Epidermal melanocyte (primary cell): ENCODE data around the gene NCK2.

Source experiments
- DNase-seq: peaks from one replicate; pipeline ENCODE4 v3.0.0; 2011; ENCODE audit warnings: low spot score; ENCODE audit not compliant: insufficient read length

NCK2 gene

GRCh38 chr2:105744909-105745853, at the start of gene NCK2:
Gene NCK2 (plus strand): TSS chr2:105744912. CDS start chr2:105855064, 110,152 bp downstream.
- DNase-seq: no peak

DNA sequence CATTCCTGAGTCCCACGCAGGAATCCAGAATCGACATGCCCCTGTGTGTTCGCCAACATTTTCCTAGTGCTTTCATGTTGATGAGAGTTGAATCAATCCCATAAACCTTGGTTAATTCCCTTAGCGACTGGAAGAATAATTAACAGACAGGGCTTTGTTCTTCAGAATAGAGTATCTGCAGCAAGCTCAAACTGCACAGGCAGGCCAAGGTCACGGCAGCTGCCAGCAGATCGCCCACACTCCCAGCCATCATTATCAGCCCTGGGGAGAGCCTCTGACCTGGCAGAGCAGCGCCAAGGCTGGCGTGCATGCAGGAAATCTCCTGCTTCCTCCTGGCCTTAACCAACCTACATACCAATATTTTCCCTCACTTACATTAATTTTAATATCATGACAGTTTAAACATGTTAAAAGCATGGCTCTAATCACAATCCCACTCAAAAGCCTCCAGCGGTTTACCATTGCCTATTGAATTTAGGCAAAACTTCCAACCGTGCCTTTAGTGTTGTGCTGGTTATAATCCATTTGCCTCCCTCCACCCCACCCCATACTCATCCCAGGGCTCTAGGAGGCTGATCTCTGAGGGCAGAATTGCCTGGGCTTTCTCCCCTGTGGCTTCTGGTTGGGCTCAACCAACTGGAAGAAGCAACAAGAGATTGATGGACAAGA, 46.8 kb upstream of the NCK2 start:
- peak; percentile 69 for DNase-seq

DNA sequence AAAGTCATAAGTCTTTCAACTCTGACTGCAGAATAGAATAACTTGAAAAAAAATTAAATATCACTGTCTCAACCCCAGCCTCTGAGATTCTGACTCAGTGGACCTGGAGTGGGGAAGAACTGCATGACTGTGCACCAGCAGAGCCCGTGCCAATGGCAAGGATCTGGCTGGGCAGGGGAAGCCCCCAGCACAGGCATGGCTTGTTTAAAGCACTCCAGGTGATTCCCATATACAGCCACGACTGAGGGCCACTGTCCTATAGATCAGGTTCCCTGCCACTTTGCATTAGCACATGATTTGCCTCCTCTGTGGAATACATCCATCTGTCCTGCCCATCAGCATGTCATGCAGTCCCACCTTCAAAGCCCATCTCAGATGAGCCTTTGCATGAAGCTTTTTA, 45.9 kb upstream of the NCK2 start:
- no peak for DNase-seq

- no peak for DNase-seq
Measured at GRCh38 chr2:105701042-105701441, 43.7 kb upstream of the NCK2 start.

DNA sequence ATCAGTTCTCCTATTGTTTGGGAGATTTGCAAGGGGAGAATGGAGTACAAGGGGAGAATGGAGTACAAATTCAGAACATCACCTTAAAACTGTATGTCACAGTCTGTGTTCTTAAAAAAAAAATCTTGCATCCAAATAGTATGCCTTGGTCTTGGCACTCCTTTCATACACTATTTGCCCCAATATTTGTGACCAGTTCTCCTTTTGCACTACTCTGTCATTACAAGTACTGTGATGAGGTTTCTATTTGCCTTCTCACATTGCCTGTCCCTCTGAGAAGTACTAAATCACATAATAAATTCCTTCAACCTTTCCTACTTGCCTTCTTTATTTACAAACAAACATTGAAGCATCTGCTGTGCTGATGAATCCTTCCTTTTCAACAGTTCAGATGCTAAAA, 36.0 kb upstream of the NCK2 start:
- DNase-seq: no peak

GRCh38 chr2:105711394-105711793, 33.3 kb upstream of the NCK2 start:
- no peak for DNase-seq

GRCh38 chr2:105712166-105712915, 32.4 kb upstream of the NCK2 start:
- DNase-seq: no peak

GRCh38 chr2:105712981-105713596, 31.6 kb upstream of the NCK2 start:
- DNase-seq: no peak

DNA sequence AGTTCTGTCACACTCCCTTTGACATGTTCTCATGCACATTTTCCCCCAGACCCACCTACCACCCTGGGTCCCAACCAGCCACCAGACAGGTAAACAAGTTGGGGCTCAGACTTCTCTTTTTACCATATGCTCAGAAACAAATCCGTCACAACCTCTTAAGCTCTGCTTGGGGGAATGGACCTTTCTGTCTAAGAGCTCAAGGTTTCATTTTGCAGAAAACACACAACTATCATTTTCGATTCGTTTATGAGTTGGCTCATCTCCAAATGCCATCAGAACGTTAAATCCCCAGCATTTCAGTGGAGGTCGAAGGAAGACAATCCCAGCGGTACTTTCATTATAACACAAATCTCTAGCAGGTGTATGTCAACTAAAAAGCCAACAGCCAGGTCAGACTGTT, 30.6 kb upstream of the NCK2 start:
- DNase-seq: no peak

DNA sequence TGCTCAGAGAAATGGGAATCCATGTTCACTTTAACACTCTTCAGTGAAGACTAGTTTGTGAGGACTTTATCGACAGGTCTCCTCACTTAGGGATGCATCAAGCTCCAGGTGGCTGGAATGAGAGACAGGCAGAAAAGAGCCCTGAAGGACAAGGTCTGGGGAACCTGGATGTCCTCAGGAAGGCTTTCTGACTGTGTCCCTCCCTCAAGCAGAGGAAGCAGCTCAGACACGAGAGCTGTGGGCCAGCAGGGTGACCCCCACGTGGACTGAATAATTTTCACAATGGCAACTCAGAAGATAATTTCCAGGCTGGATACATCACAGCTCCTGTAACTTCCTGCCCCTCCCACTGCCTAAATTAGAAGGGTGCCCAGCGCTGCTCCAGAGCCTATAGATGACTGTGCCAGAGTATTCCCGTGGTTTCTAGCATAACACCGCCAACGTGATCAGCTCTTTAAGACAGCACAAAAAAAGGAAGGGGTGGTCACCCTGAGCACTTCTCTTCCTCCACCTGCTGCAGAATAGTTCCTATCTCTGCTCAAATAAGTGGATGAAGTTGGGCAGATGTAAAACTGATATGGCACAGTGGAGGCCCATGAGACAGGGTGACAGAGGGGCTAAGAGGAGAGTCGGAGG, 25.7 kb upstream of the NCK2 start:
- DNase-seq: no peak

DNA sequence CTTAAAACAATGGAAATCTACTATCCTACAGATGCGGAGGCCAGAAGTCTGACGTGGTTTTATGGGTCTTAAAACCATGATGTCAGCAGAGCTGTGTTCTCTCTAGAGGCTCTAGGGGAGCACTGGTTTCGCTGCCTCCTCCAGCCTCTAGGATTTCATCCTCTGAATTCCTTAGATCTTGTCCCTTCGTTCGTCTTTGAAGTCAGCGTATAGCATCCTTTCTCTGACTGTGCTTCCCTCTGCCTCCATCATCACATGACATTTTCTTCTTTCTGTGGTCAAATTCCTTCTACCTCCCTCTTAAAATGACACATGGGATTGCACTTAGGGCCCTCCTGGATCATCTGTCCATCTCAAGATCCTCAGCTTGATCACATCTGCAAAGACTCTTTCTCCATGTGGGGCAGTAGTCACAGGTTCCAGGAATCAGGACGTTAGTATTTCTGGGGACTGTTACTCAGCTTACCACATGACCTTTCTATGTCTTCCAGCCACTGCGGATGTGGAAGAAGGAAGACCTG, 22.7 kb upstream of the NCK2 start:
- DNase-seq: no peak

DNA sequence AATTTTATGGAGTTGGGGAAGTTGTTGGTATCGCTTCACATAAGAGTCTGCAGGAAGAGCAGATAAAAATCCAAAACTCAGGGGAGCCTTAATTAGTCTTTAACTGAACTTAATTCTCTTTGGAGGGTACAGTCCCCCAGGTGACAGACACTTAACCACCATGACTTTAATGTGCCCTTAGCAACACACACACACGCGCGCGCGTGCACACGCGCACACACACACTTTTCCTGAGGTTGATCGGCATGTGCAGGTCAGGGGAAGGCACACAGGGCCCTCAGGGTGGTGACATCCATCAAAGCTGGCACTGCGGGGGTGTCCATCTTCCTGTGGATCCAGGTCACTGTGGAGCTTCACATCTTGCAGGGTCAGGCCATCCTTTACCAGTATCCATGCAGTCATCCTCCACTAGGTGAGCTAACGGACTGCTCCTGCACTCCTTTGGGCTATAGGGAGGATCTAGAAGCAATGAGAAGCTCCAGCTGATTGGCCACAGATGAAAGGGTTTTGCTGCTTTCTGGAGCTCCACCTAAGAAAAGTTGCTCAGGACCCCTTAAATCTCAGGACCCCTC, 21.9 kb upstream of the NCK2 start:
- no peak for DNase-seq

DNA sequence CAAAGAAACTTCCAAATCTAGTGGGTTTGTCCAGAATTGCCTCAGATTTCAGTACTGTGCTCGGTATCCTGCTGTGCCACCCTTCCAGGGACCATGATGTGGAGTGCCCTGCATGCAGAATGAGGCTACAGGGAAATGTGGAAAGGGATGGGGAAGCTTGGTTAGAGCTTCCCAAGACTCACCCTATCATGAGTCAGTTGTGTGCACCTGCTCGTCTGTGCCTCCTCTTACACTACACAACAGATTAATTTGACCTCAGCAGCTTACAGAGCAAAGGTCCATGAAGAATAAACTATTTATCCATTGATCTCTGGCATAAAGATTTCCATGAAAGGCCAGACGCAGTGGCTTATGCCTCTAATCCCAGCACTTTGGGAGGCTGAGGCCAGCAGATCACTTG, 21.3 kb upstream of the NCK2 start:
- no peak for DNase-seq

- no peak for DNase-seq
Measured at GRCh38 chr2:105725388-105725787, 19.3 kb upstream of the NCK2 start.

DNA sequence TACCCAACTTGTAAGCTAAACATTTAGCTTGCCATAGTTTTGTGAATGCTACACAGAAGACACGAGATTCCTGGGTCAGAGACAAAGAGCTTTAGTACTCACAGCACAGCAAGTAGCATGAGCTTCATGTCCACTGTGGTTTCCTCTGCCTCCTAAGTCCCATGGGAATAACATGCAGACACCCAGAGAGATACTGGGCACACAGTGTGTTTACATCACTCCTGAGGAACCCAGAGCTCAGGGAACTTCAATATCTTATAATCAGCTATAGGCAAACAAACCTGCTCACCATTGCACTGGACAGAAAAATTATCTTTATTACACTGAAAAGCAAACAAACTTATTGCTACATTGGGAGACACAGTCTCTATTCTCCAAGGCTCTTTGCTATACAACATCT, 14.5 kb upstream of the NCK2 start:
- no peak for DNase-seq

- no peak for DNase-seq
Measured at GRCh38 chr2:105731511-105731910, 13.2 kb upstream of the NCK2 start.

- DNase-seq: no peak
Measured at GRCh38 chr2:105732101-105732500, 12.6 kb upstream of the NCK2 start.

GRCh38 chr2:105732955-105733607, 11.6 kb upstream of the NCK2 start:
- no peak for DNase-seq

DNA sequence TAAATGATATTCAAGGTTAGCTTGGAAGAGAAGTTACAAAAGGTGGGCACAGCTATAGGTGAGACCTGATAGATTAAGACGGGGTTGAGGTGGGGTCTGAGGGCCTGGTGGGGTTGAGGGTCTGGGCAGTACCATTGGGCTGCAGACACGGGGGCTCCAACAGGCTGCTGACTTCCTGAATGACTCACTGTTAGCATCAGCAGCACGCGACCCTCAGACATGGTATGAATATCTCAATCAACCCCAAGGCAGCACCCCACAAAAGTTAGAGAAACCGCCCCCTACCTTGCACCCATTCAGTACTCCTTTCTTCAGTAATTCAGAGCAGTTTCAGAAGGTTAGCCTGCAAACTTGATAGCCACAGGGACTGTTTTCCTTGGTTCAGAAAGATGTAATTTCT, 10.8 kb upstream of the NCK2 start:
- DNase-seq: no peak
